H1 (cell line): ENCODE measurements around the gene PRELID1. TPM values are rescaled to one million over a fixed set of nuclear protein-coding genes. Genes with fewer than 3 reads are reported as not detected.

ENCODE experiments used
- CTCF ChIA-PET: fragments of 300-600 bp; sonication (Branson Sonifier 250); formaldehyde crosslinking; loops from one replicate; lab custom pipeline; 2021; ENCODE audit not compliant: partially characterized antibody; lab: Charles Lee
- POLR2A ChIA-PET: fragments of 300-600 bp; sonication (Branson Sonifier 250); formaldehyde crosslinking; loops from one replicate; lab custom pipeline; 2021; ENCODE audit warnings: inconsistent platforms; ENCODE audit not compliant: partially characterized antibody; lab: Charles Lee
- DNase-seq, 2 experiments: peaks; one replicate each; pipeline versions ENCODE4 v3.0.0 to v3.0.0-alpha.2; 2010 to 2022; ENCODE audit warnings: low spot score in 2 of 2, low read depth in 1 of 2, mixed read lengths in 1 of 2
- FAIRE-seq: peaks from 2 replicates; lab custom pipeline; 2011; peaks lifted over from hg19 to GRCh38; lab: Jason Lieb, UNC
- H2AFZ ChIP-seq: 2 replicates; pipeline ENCODE4 v1.8.1; 2012; ENCODE audit warnings: low read length, inconsistent platforms
- H2AK5ac ChIP-seq: 2 replicates; pipeline ENCODE4 v1.6.1; 2013; ENCODE audit warnings: low read depth, low read length
- H2BK120ac ChIP-seq: replicated peaks from 2 replicates; pipeline ENCODE3; 2013; ENCODE audit warnings: low read depth, low read length, inconsistent platforms
- H2BK12ac ChIP-seq: 2 replicates; pipeline ENCODE4 v1.6.1; 2013; ENCODE audit warnings: low read depth, low read length
- H2BK15ac ChIP-seq: 2 replicates; pipeline ENCODE4 v1.6.1; 2013; ENCODE audit warnings: low read length
- H2BK20ac ChIP-seq: 2 replicates; pipeline ENCODE4 v1.6.1; 2013; ENCODE audit warnings: low read length
- H2BK5ac ChIP-seq: 2 replicates; pipeline ENCODE4 v1.6.1; 2013; ENCODE audit warnings: low read depth, low read length
- H3K14ac ChIP-seq: 2 replicates; pipeline ENCODE4 v1.6.1; 2013; ENCODE audit warnings: inconsistent platforms; ENCODE audit not compliant: insufficient read length
- H3K18ac ChIP-seq: 2 replicates; pipeline ENCODE4 v1.6.1; 2013; ENCODE audit warnings: low read length; ENCODE audit errors: extremely low read depth
- H3K23ac ChIP-seq: 2 replicates; pipeline ENCODE4 v1.6.1; 2013; ENCODE audit warnings: inconsistent platforms; ENCODE audit not compliant: insufficient read length
- H3K23me2 ChIP-seq: 2 replicates; pipeline ENCODE4 v1.6.1; 2013; ENCODE audit warnings: low read depth, low read length
- H3K27ac ChIP-seq: 2 replicates; pipeline ENCODE4 v1.6.1; 2011; ENCODE audit warnings: low read depth, low read length, inconsistent platforms
- H3K27me3 ChIP-seq, 4 experiments: replicated peaks in 1 of 4; 1 replicate in 1 of 4; 2 replicates in 3 of 4; pipeline versions ENCODE4 v1.6.1 to v1.8.1; 2011 to 2013; ENCODE audit warnings: low read length in 3 of 4, mild to moderate bottlenecking in 3 of 4, inconsistent platforms in 2 of 4, mixed read lengths in 2 of 4, moderate library complexity in 1 of 4; ENCODE audit not compliant: control insufficient read depth in 3 of 4, insufficient read depth in 3 of 4; ENCODE audit errors: extremely low read depth in 1 of 4
- H3K36me3 ChIP-seq, 4 experiments: 2 replicates each; pipeline versions ENCODE4 v1.6.1 to v1.8.1; 2011 to 2013; ENCODE audit warnings: mild to moderate bottlenecking in 4 of 4, low read length in 3 of 4, moderate library complexity in 2 of 4, control low read depth in 1 of 4, inconsistent platforms in 1 of 4; ENCODE audit not compliant: insufficient read depth in 4 of 4, control insufficient read depth in 2 of 4
- H3K4ac ChIP-seq: replicated peaks from 2 replicates; pipeline ENCODE3; 2013; ENCODE audit warnings: low read length, low read depth, mixed read lengths, inconsistent platforms; ENCODE audit not compliant: insufficient read length
- H3K4me1 ChIP-seq, 4 experiments: replicated peaks in 1 of 4; 1 replicate in 1 of 4; 2 replicates in 3 of 4; pipeline versions ENCODE4 v1.6.1 to v1.8.1; 2011 to 2013; ENCODE audit warnings: low read length in 3 of 4, inconsistent platforms in 2 of 4, mixed read lengths in 1 of 4; ENCODE audit not compliant: insufficient read depth in 4 of 4, control insufficient read depth in 3 of 4
- H3K4me2 ChIP-seq, 2 experiments: 2 replicates each; pipeline versions ENCODE4 v1.6.1 to v1.8.1; 2011 to 2013; ENCODE audit warnings: low read depth in 2 of 2, low read length in 2 of 2, control low read depth in 1 of 2, inconsistent platforms in 1 of 2, mild to moderate bottlenecking in 1 of 2; ENCODE audit not compliant: insufficient read depth in 1 of 2
- H3K4me3 ChIP-seq, 4 experiments: fragments of 200-600, 300-600 bp in 1 of 4; sonication (generic), shearing (Covaris generic), sonication (Bioruptor Twin) in 1 of 4; 2 replicates each; pipeline versions ENCODE4 v1.5.1 to v1.8.1; 2011 to 2016; ENCODE audit warnings: low read length in 4 of 4, low read depth in 3 of 4, control low read depth in 2 of 4, inconsistent platforms in 2 of 4, mild to moderate bottlenecking in 2 of 4, mixed read lengths in 1 of 4, moderate library complexity in 1 of 4; ENCODE audit not compliant: insufficient read depth in 2 of 4; ENCODE audit errors: extremely low read depth in 1 of 4
- H3K56ac ChIP-seq: replicated peaks from 2 replicates; pipeline ENCODE3; 2013; ENCODE audit warnings: low read depth, mild to moderate bottlenecking, mixed read lengths, low read length, inconsistent platforms; ENCODE audit not compliant: insufficient read length
- H3K79me1 ChIP-seq: 2 replicates; pipeline ENCODE4 v1.6.1; 2013; ENCODE audit warnings: low read depth, low read length, control low read depth
- H3K79me2 ChIP-seq, 2 experiments: 2 replicates each; pipeline versions ENCODE4 v1.6.1 to v1.8.1; 2012 to 2013; ENCODE audit warnings: low read length in 2 of 2, mild to moderate bottlenecking in 2 of 2, inconsistent platforms in 1 of 2; ENCODE audit not compliant: insufficient read depth in 2 of 2, control insufficient read depth in 1 of 2
- H3K9ac ChIP-seq, 4 experiments: replicated peaks in 1 of 4; 1 replicate in 1 of 4; 2 replicates in 3 of 4; pipeline versions ENCODE4 v1.6.1 to v1.8.1; 2011 to 2013; ENCODE audit warnings: low read depth in 3 of 4, low read length in 3 of 4, control low read depth in 2 of 4, mild to moderate bottlenecking in 2 of 4, moderate library complexity in 2 of 4, inconsistent platforms in 1 of 4; ENCODE audit errors: extremely low read depth in 1 of 4
- H3K9me3 ChIP-seq, 2 experiments: 2 replicates each; pipeline versions ENCODE4 v1.6.1 to v1.8.1; 2012 to 2013; ENCODE audit warnings: mild to moderate bottlenecking in 2 of 2, moderate library complexity in 2 of 2, control low read depth in 1 of 2, inconsistent platforms in 1 of 2, low read depth in 1 of 2, low read length in 1 of 2, mixed read lengths in 1 of 2; ENCODE audit not compliant: insufficient read depth in 2 of 2
- H4K20me1 ChIP-seq, 2 experiments: replicated peaks in 1 of 2; 2 replicates each; pipeline versions ENCODE3 to v1.8.1; 2011 to 2013; ENCODE audit warnings: inconsistent platforms in 2 of 2, low read length in 2 of 2, mild to moderate bottlenecking in 1 of 2; ENCODE audit not compliant: insufficient read depth in 2 of 2, control insufficient read depth in 1 of 2
- H4K5ac ChIP-seq: 2 replicates; pipeline ENCODE4 v1.6.1; 2013; ENCODE audit warnings: low read length, low read depth, mixed read lengths, inconsistent platforms; ENCODE audit not compliant: insufficient read length
- H4K8ac ChIP-seq: 2 replicates; pipeline ENCODE4 v1.8.0; 2013; ENCODE audit warnings: mild to moderate bottlenecking, moderate library complexity, low read length, inconsistent platforms; ENCODE audit not compliant: insufficient read depth; ENCODE audit errors: extremely low read depth
- H4K91ac ChIP-seq: replicated peaks from 2 replicates; pipeline ENCODE3; 2013; ENCODE audit warnings: low read length, mixed read lengths, inconsistent platforms; ENCODE audit not compliant: insufficient read length
- ATF2 ChIP-seq: IDR thresholded peaks from 2 replicates; pipeline ENCODE4 v1.6.1; 2012; ENCODE audit warnings: low read length, inconsistent platforms
- ATF3 ChIP-seq: IDR thresholded peaks from 2 replicates; pipeline ENCODE4 v1.6.1; 2011; ENCODE audit warnings: low read depth, mild to moderate bottlenecking, low read length; ENCODE audit not compliant: insufficient read depth
- BRCA1 ChIP-seq: IDR thresholded peaks from 2 replicates; pipeline ENCODE4 v1.6.1; 2012; ENCODE audit warnings: low read depth, low read length, improper control_type of control experiment
- KDM4A ChIP-seq: IDR thresholded peaks from one replicate; pipeline ENCODE4 v1.7.1; 2012; ENCODE audit warnings: low read depth, mild to moderate bottlenecking, moderate library complexity, low read length, inconsistent platforms; ENCODE audit not compliant: severe bottlenecking
- MAFK ChIP-seq: IDR thresholded peaks from 2 replicates; pipeline ENCODE4 v1.6.1; 2012; ENCODE audit warnings: low read depth, mild to moderate bottlenecking, improper control_type of control experiment, low read length
- RAD21 ChIP-seq, 2 experiments: IDR thresholded peaks in 1 of 2; conservative IDR thresholded peaks in 1 of 2; 2 replicates each; pipeline ENCODE4 v1.6.1; 2011; ENCODE audit warnings: low read depth in 2 of 2, low read length in 2 of 2, improper control_type of control experiment in 1 of 2, inconsistent platforms in 1 of 2, mild to moderate bottlenecking in 1 of 2, moderate library complexity in 1 of 2
- RNF2 ChIP-seq: fragments of 200-900, 300-1000 bp; sonication (generic); IDR thresholded peaks from 2 replicates; pipeline ENCODE4 v1.7.1; 2016; ENCODE audit warnings: borderline replicate concordance, low read depth, mild to moderate bottlenecking, antibody characterized with exemption, low read length; ENCODE audit not compliant: poor library complexity, severe bottlenecking; ENCODE audit errors: missing control alignments
- SP2 ChIP-seq: IDR thresholded peaks from 2 replicates; pipeline ENCODE4 v1.6.1; 2012; ENCODE audit warnings: mild to moderate bottlenecking, low read length, inconsistent platforms
- USF2 ChIP-seq: IDR thresholded peaks from 2 replicates; pipeline ENCODE4 v1.6.1; 2011; ENCODE audit warnings: low read length, improper control_type of control experiment
- WGBS, 2 experiments: shearing (Covaris generic) in 1 of 2; methylation state at CpG; one replicate each; pipeline versions ENCODE4 v1.1.6 to v1.1.7; 2013 to 2015; ENCODE audit warnings: low lambda C conversion rate in 2 of 2, mixed read lengths in 2 of 2, inconsistent platforms in 1 of 2, low coverage in 1 of 2, missing lambda C conversion rate in 1 of 2; ENCODE audit not compliant: insufficient replicate concordance in 2 of 2, insufficient coverage in 1 of 2, insufficient read length in 1 of 2; ENCODE audit errors: extremely low coverage in 1 of 2, missing lambda C conversion rate in 1 of 2; 5-methylcytosine and 5-hydroxymethylcytosine counted together
- polyA plus RNA-seq, 7 experiments: library from polyadenylated mRNA; depleted of rRNA in 3 of 7; stranded (reverse) in 5 of 7; unstranded in 2 of 7; fragments of >200 nt in 5 of 7; fragments of 200-250 nt in 2 of 7; gene quantifications; 1 replicate in 5 of 7; 2 replicates in 1 of 7; 4 replicates in 1 of 7; pipeline versions ENCODE4 v1.2.1 to v1.2.3, GENCODE V29; 2011 to 2013; ENCODE audit warnings: missing spikeins in 2 of 7, mixed read lengths in 2 of 7
- total RNA-seq: library from RNA; stranded (reverse); fragmentation: NEBNext Ultra II Directional; extraction: Animal tissue kit (Norgen Biotek cat#: 25700); gene quantifications from 2 replicates; pipeline ENCODE4 v1.2.1, GENCODE V29; 2021

Gene PRELID1
- total and polyA plus RNA-seq, 2 of the 8 experiments (the other 6 are each of a cell fraction or from before 2014, with no cell fraction given): 272 to 428 TPM

- H3K23ac ChIP-seq: no peak overlapping the region
- H3K14ac ChIP-seq: no peak overlapping the region
- no peak for FAIRE-seq
- H2BK120ac ChIP-seq: no peak overlapping the region
- ChIA-PET POLR2A (interaction anchor here (1.2 kb wide), 1 partner anchor 8 kb away, joined by 4 read pairs; no protein-coding TSS in a partner anchor), CTCF (interaction anchor here (0.8 to 1.2 kb wide), 2 partner anchors 174 to 190 kb away, joined by 3 read pairs; no protein-coding TSS in a partner anchor)
- peaks cover 0 to 2% of the 10 kb centered on the region in 2 experiments; a peak in 1 of 4 replicates for H3K79me2 ChIP-seq
- no peak overlapping the region for H3K9ac ChIP-seq
- no peak overlapping the region for H3K56ac ChIP-seq
- H4K20me1 ChIP-seq: peaks cover 2 to 5% of the 10 kb centered on the region in 2 experiments
- no peak overlapping the region for H2BK15ac ChIP-seq
- no peak overlapping the region for H3K4me3 ChIP-seq
- WGBS, 2 experiments: 78% methylated on average over 2 of the region's 2 CpGs; no CpG with 5 or more reads in 1 of the 2 experiments
- no peak overlapping the region for H2BK12ac ChIP-seq
- no peak overlapping the region for H4K8ac ChIP-seq
- no peaks in the 10 kb centered on the region for H3K9me3 ChIP-seq
- H4K91ac ChIP-seq: no peak overlapping the region
- no peaks in the 10 kb centered on the region; the same call in 1 of the 2 replicates for H3K23me2 ChIP-seq
- H3K79me1 ChIP-seq: no peaks in the 10 kb centered on the region; the same call in 1 of the 2 replicates
- H2BK20ac ChIP-seq: no peak overlapping the region
- peaks cover 49 to 94% (median 71%) of the 10 kb centered on the region in 4 experiments for H3K36me3 ChIP-seq
- H3K4me1 ChIP-seq: no peaks in the 10 kb centered on the region
- H3K4me2 ChIP-seq: no peak overlapping the region
- H3K27me3 ChIP-seq: no peaks in the 10 kb centered on the region
- H2AFZ ChIP-seq: no peak overlapping the region
- H3K27ac ChIP-seq: no peak overlapping the region
- H2BK5ac ChIP-seq: no peak overlapping the region
- no peak overlapping the region for H2AK5ac ChIP-seq
- no peak overlapping the region for H3K4ac ChIP-seq
- H3K18ac ChIP-seq: no peak overlapping the region
- H4K5ac ChIP-seq: no peak overlapping the region
- no peak for DNase-seq
- no peak for TF ChIP-seq ATF2
- no peak for TF ChIP-seq RNF2
- TF ChIP-seq USF2: no peak
- TF ChIP-seq MAFK: no peak
- TF ChIP-seq KDM4A: no peak
- no peak for TF ChIP-seq RAD21 (IDR thresholded peaks at IDR 0.05 in 1 of 2, conservative IDR thresholded peaks at IDR 0.05 in 1 of 2; ENCODE audit: low read depth in 2 of 2, low read length in 2 of 2)
- no peak for TF ChIP-seq BRCA1
- no peak for TF ChIP-seq ATF3
- TF ChIP-seq SP2: no peak
Measured at GRCh38 chr5:177288191-177288590, 15.4 kb upstream of the PRELID1 start.
